Neural progenitor cell (in vitro differentiated cells): Measurements from ENCODE around the gene PRKCA. TPM values are rescaled to one million over a fixed set of nuclear protein-coding genes. Genes with fewer than 3 reads are reported as not detected.

ENCODE experiments used
- DNase-seq: peaks from one replicate; pipeline ENCODE4 v3.0.0-alpha.2; 2016; ENCODE audit warnings: low spot score
- H2AFZ ChIP-seq: fragments of 200-600 bp; sonication (generic); replicated peaks from 2 replicates; pipeline ENCODE4 v1.6.1; 2016; ENCODE audit warnings: antibody characterized with exemption
- H3F3A ChIP-seq: fragments of 200-600 bp; sonication (generic); 2 replicates; pipeline ENCODE4 v1.6.1; 2016; ENCODE audit warnings: antibody characterized with exemption, low read depth
- H3K27ac ChIP-seq: fragments of 200-600 bp; sonication (generic); 2 replicates; pipeline ENCODE4 v1.5.1; 2016; ENCODE audit warnings: mild to moderate bottlenecking
- H3K27me3 ChIP-seq: fragments of 200-600 bp; sonication (generic); 2 replicates; pipeline ENCODE4 v1.6.1; 2016; ENCODE audit warnings: mild to moderate bottlenecking, moderate library complexity
- H3K36me3 ChIP-seq: fragments of 200-600 bp; sonication (generic); 2 replicates; pipeline ENCODE4 v1.5.1; 2016
- H3K4me1 ChIP-seq: fragments of 200-600 bp; sonication (generic); 2 replicates; pipeline ENCODE4 v1.6.1; 2016; ENCODE audit warnings: mixed run types
- H3K4me2 ChIP-seq: fragments of 200-600 bp; sonication (generic); 2 replicates; pipeline ENCODE4 v1.6.1; 2016
- H3K4me3 ChIP-seq: fragments of 200-600 bp; sonication (generic); 2 replicates; pipeline ENCODE4 v1.5.1; 2016
- H3K79me2 ChIP-seq: fragments of 200-600 bp; sonication (generic); 2 replicates; pipeline ENCODE4 v1.6.1; 2016; ENCODE audit warnings: low read depth
- H3K9ac ChIP-seq: fragments of 200-600 bp; sonication (generic); 2 replicates; pipeline ENCODE4 v1.6.1; 2016
- H3K9me3 ChIP-seq: fragments of 200-600 bp; sonication (generic); 2 replicates; pipeline ENCODE4 v1.5.1; 2016; ENCODE audit warnings: low read depth
- H4K20me1 ChIP-seq: fragments of 200-600 bp; sonication (generic); 2 replicates; pipeline ENCODE4 v1.6.1; 2016; ENCODE audit warnings: low read depth
- H3K27ac Mint-ChIP-seq: 3 replicates; pipeline ENCODE4 v1.8.0; 2021; ENCODE audit warnings: mixed read lengths
- H3K27me3 Mint-ChIP-seq: 2 replicates; pipeline ENCODE4 v1.8.0; 2022; ENCODE audit warnings: low read depth, mild to moderate bottlenecking, inconsistent platforms, moderate library complexity, mixed read lengths; ENCODE audit not compliant: insufficient read depth
- H3K36me3 Mint-ChIP-seq: 3 replicates; pipeline ENCODE4 v1.8.0; 2021; ENCODE audit warnings: mixed read lengths
- H3K4me1 Mint-ChIP-seq: 3 replicates; pipeline ENCODE4 v1.8.0; 2021; ENCODE audit warnings: mixed read lengths
- H3K4me3 Mint-ChIP-seq: 3 replicates; pipeline ENCODE4 v1.8.0; 2021; ENCODE audit warnings: mild to moderate bottlenecking, moderate library complexity, mixed read lengths
- H3K9me3 Mint-ChIP-seq: 3 replicates; pipeline ENCODE4 v1.8.0; 2020; ENCODE audit warnings: mixed read lengths
- CTCF ChIP-seq: fragments of 200-600 bp; sonication (generic); IDR thresholded peaks from 2 replicates; pipeline ENCODE4 v1.5.1; 2017; ENCODE audit warnings: antibody characterized with exemption, mild to moderate bottlenecking
- EZH2 ChIP-seq: fragments of 200-600 bp; sonication (generic); IDR thresholded peaks from 2 replicates; pipeline ENCODE4 v1.6.1; 2017; ENCODE audit warnings: antibody characterized with exemption, mild to moderate bottlenecking, moderate library complexity
- EZH2phosphoT487 ChIP-seq: fragments of 200-600 bp; sonication (generic); IDR thresholded peaks from 2 replicates; pipeline ENCODE4 v1.6.1; 2017; ENCODE audit warnings: antibody characterized with exemption
- total RNA-seq: library from RNA; depleted of rRNA; stranded (reverse); fragments of >200 nt; gene quantifications from 2 replicates; pipeline ENCODE4 v1.2.3, GENCODE V29; 2015; ENCODE audit warnings: low replicate concordance

Gene PRKCA
- total RNA-seq, 1 donor from 2014 or later: 2.1 TPM

- no peak overlapping the region for H2AFZ ChIP-seq
- DNase-seq: peak; percentile 40
- no peak overlapping the region for H3K4me3 ChIP-seq
- peaks cover 35% of the 10 kb centered on the region for H3K27me3 ChIP-seq
- Mint-ChIP-seq H3K27me3 (peaks cover 5% of the 10 kb centered on the region), H3K4me3 (no peak overlapping the region), H3K36me3 (peaks cover 2% of the 10 kb centered on the region), H3K27ac (no peak overlapping the region), H3K9me3 (peaks cover 2% of the 10 kb centered on the region), H3K4me1 (peaks cover 28% of the 10 kb centered on the region)
- H3K4me2 ChIP-seq: peak overlapping the region; percentile 12
- H3K27ac ChIP-seq: no peak overlapping the region
- no peaks in the 10 kb centered on the region for H3K36me3 ChIP-seq
- H3K4me1 ChIP-seq: peaks cover 18% of the 10 kb centered on the region
- no peaks in the 10 kb centered on the region for H3K9me3 ChIP-seq
- H3K9ac ChIP-seq: no peak overlapping the region
- peaks cover 10% of the 10 kb centered on the region for H4K20me1 ChIP-seq
- TF ChIP-seq EZH2phosphoT487 (peak; percentile 60), CTCF (no peak), EZH2 (no peak)
- no peaks in the 10 kb centered on the region for H3K79me2 ChIP-seq
- H3F3A ChIP-seq: peaks cover 13% of the 10 kb centered on the region
These were observed 52.1 kb downstream of the PRKCA start for GRCh38 chr17:66354472-66354871.

GRCh38 chr17:66354981-66355380 lies 52.6 kb downstream of the PRKCA start:
- Mint-ChIP-seq H3K9me3 (peaks cover 2% of the 10 kb centered on the region), H3K27me3 (peaks cover 5% of the 10 kb centered on the region), H3K27ac (no peak overlapping the region), H3K4me3 (no peak overlapping the region), H3K4me1 (peaks cover 24% of the 10 kb centered on the region), H3K36me3 (peaks cover 2% of the 10 kb centered on the region)
- Histone ChIP-seq H4K20me1 (peaks cover 10% of the 10 kb centered on the region), H2AFZ (no peak overlapping the region), H3K79me2 (no peaks in the 10 kb centered on the region), H3K27ac (no peak overlapping the region), H3F3A (peaks cover 13% of the 10 kb centered on the region), H3K9ac (no peak overlapping the region), H3K36me3 (no peaks in the 10 kb centered on the region), H3K4me1 (peaks cover 13% of the 10 kb centered on the region), H3K27me3 (peaks cover 35% of the 10 kb centered on the region), H3K4me3 (no peak overlapping the region), H3K9me3 (no peaks in the 10 kb centered on the region), H3K4me2 (peak overlapping the region; percentile 12)
- DNase-seq: no peak
- TF ChIP-seq EZH2phosphoT487: no peak
- TF ChIP-seq EZH2: no peak
- no peak for TF ChIP-seq CTCF

GRCh38 chr17:66355510-66355909 lies 53.1 kb downstream of the PRKCA start:
- DNase-seq: no peak
- Mint-ChIP-seq H3K27me3 (peaks cover 5% of the 10 kb centered on the region), H3K4me3 (no peak overlapping the region), H3K36me3 (peaks cover 2% of the 10 kb centered on the region), H3K4me1 (peaks cover 25% of the 10 kb centered on the region), H3K27ac (no peak overlapping the region), H3K9me3 (peaks cover 2% of the 10 kb centered on the region)
- Histone ChIP-seq H3K36me3 (no peaks in the 10 kb centered on the region), H3K9me3 (no peaks in the 10 kb centered on the region), H3F3A (peaks cover 13% of the 10 kb centered on the region), H3K4me2 (no peak overlapping the region), H3K27me3 (peaks cover 41% of the 10 kb centered on the region), H3K27ac (no peak overlapping the region), H3K79me2 (no peaks in the 10 kb centered on the region), H3K4me3 (no peak overlapping the region), H2AFZ (no peak overlapping the region), H3K9ac (no peak overlapping the region), H3K4me1 (peaks cover 14% of the 10 kb centered on the region), H4K20me1 (peaks cover 10% of the 10 kb centered on the region)
- TF ChIP-seq CTCF: no peak
- no peak for TF ChIP-seq EZH2phosphoT487
- TF ChIP-seq EZH2: no peak
